ENCODE data around the gene IRX2. TPM values are rescaled to one million over a fixed set of nuclear protein-coding genes. Genes with fewer than 3 reads are reported as not detected.

Gene IRX2
- total RNA-seq, 4 donors from 2014 or later, result 2.2 to 4.3 (median 3.2) TPM

DNA sequence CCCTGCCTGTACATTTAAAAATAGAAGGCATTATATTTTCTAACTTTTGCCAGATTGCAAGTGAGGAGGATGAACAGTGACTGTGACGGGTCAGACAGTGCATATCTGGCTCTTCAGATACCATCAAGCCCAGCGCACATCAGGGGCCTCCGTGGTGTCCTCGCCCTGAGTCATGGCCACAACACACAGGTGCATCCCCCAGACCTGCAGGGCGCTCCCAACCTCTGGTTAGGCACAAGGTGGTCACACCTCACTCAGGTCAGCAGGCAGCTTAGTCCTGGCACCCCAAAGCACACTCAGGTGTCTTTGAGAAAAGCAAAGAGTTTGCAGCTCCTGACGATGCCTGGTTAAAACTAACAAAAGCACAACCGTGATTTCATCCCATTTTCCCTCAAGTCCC is 28.6 kb downstream of the IRX2 start:
- TF ChIP-seq CTCF (IDR thresholded peaks at IDR 0.05; ENCODE audit: low read depth), result no peak

DNA sequence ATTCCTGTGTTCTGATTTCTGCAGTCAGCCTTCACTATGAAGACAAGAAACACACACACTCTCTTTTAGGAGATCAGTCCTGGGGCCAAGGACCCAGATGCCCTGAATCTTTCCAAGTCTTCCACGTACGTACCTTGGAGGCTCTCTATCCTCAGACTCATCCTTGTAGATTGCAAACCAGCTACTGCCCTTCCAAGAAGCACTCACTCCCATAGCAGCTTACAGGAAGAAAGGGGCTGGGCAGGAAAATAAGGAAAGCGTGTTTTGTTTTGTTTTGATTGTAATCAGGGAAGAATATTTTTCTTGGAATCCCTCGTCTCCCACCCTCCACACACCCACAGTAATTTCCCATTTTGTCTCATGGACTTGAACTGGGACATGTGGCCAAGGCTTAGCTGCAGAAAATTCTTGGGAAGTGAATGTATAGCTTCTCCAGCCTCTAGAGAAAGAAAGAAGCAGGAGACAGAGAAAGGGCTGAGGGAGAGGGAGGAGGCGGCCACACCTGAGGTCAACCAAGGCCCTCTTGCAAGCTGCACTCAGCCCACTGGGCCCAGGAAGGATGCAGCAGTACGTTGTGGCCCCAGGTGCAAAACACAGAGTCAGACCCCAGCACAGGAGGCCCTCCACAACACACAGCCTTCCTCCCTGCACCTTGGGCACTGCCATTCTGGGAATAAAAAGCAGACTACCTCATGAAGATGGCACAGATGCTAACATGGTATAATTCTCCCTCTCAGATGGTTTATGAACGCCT is 29.9 kb downstream of the IRX2 start:
- TF ChIP-seq CTCF (IDR thresholded peaks at IDR 0.05; ENCODE audit: low read depth), result no peak

- TF ChIP-seq CTCF (IDR thresholded peaks at IDR 0.05; ENCODE audit: low read depth), result no peak
Measured at GRCh38 chr5:2719332-2719731, 32.1 kb downstream of the IRX2 start.

- TF ChIP-seq CTCF (IDR thresholded peaks at IDR 0.05; ENCODE audit: low read depth), result no peak
Measured at GRCh38 chr5:2718115-2718514, 33.4 kb downstream of the IRX2 start.

DNA sequence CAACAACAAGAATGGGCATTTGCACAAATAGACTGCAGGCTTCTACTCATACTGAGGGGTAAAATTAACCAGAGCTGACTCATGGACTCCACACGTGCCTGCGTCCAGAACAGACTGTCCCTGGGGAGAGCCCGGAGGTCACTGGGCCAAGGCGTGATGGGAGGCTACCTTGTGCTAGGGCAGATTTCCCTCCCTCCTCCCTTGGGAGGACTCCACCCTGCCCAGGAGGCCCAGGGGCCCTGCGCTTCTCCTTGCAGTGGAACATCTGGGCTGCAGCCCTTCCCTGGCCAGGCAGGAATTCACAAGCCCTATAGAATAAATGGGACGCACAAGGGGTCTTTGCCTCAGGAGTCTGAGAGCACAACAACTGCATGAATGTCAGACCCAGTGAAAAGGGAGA is 35.6 kb downstream of the IRX2 start:
- no peak for TF ChIP-seq CTCF (IDR thresholded peaks at IDR 0.05; ENCODE audit: low read depth)

DNA sequence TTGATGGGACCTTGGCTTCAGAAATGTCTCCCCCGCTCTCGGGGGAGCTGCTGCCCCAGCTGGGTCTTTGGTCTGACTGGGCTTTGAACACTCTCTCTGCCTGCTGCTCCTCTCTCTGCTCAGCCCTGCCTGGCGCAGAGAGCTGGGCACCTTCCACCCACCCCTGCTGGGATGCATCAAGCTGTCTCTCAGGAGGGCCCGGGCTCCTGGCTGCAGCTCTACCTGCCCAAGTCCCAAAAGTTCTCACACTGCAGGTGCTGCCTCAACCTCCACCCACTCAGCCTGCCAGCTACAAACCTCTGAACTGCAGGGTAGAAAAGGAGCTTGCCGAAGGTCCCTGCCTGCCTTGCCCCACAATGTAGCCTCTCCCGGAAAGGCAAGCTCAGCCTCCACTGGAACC is 36.7 kb downstream of the IRX2 start:
- no peak for TF ChIP-seq CTCF (IDR thresholded peaks at IDR 0.05; ENCODE audit: low read depth)

GRCh38 chr5:2714026-2714425 is 37.5 kb downstream of the IRX2 start:
- TF ChIP-seq CTCF (IDR thresholded peaks at IDR 0.05; ENCODE audit: low read depth), result no peak

Measured in subcutaneous adipose tissue (tissue), 4 donors.